GM21360 (cell line): Measurements from ENCODE around the gene PRDX6.
"Not testable (repeated sequence)": the region's sequence is repeated elsewhere in the genome, so short reads cannot be mapped to it uniquely, and the experiment has no call there.

ENCODE experiments used
- ATAC-seq: cut with Tn5 transposase; IDR thresholded peaks from one replicate; pipeline ENCODE4 v1.9.1; 2021; ENCODE audit warnings: mild to moderate bottlenecking, moderate library complexity; ENCODE audit not compliant: unreplicated experiment

The PRDX6 gene

GRCh38 chr1:173464185-173464584 lies 12.9 kb upstream of the PRDX6 start:
- not testable (repeated sequence) for ATAC-seq

DNA sequence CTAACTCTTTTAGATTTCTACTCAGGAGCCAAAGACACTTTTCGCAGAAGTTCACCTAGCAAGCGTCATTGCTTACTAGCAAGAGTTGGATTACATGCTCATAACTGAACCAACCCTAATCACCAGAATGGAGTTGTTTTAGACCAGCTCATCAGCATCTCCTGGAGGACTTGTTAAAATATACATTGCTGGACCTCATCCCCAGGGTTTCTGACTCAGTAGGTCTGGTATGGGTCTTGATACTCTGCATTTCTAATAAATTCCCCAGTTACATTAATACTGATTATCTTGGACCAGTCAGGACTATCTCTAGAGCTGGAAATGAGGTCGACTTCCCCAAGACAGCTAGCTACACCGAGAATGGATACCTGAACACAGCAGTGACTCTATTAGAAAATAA lies 9.7 kb upstream of the PRDX6 start:
- ATAC-seq = no peak

- no peak for ATAC-seq
These were observed 7.5 kb upstream of the PRDX6 start for GRCh38 chr1:173469656-173470055.

DNA sequence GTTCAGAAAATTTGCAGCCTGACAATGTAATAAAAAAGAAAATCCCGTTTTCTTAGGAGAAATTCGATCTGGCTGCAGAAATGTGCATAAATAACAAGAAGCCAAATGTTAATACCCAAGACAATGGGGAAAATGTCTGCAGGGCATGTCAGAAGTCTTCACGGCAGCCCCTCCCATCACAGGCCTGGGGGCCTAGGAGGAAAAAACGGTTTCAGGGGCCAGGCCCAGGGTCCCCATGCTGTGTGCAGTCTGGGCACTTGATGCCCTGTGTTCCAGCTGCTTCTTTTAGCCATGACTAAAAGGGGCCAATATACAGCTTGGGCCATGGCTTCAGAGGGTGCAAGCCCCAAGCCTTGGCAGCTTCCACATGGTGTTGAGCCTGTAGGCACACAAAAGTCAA lies 6.5 kb upstream of the PRDX6 start:
- no peak for ATAC-seq

DNA sequence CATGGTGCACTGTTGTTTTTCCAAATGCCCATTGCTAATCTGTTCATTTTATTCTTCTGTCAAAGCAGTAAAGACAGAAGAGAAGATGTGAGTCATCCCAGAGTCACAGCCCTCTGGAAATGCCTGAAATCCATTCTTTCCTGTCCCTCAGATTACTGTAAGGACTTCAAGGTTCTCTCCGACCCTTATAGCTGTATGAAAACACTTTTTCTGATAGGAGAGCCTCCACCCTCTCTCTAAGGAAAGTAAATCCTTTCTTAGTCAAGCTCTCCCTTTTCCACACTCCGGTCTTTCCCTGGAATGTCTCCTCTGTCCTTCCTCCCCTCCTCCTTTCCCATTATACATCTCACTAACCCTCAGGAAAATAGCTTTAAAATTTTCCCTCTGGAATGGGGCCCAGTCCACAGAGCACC lies 3.5 kb upstream of the PRDX6 start:
- ATAC-seq = no peak

DNA sequence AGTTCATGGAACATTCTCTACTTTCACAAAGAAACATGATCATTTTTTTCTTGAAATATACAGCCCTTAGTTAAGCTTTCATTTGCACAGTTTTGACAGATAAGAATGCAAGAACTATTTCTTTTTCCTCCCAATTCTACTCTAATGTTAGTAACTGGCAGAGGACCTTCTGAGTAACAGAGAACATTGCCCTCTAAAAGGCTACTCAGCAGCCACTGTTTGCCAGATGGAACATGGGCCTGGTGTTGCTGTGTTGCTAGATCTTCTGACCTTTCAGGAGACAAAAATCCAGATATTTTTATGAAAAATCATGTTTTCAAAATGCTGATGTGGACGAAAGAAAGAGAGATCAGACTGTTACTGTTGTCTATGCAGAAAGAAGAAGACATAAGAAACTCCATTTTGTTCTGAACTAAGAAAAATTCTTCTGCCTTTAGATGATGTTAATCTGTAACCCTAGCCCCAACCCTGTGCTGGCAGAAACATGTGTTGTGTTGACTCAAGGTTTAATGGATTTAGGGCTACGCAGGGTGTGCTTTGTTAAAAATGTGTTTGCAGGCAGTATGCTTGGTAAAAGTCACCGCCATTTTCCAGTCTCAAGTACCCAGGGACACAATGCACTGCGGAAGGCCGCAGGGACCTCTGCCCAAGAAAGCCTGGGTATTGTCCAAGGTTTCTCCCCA lies 2.9 kb upstream of the PRDX6 start:
- no peak for ATAC-seq

DNA sequence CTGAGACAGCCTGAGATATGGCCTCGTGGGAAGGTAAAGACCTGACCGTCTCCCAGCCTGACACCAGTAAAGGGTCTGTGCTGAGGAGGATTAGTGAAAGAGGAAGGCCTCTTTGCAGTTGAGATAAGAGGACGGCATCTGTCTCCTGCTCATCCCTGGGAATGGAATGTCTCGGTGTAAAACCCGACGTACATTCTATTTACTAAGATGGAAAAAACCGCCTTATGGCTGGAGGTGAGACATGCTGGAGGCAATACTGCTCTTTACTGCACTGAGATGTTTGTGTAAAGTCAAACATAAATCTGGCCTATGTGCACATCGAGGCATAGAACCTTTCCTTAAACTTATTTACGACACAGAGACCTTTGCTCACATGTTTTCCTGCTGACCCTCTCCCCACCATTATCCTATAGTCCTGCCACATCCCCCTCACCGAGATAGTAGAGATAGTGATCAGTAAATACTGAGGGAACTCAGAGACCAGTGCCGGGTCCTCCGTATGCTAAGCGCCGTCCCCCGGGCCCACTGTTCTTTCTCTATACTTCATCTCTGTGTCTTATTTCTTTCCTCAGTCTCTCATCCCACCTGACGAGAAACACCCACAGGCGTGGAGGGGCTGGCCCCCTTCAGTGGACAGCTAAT lies 2.2 kb upstream of the PRDX6 start:
- not testable (repeated sequence) for ATAC-seq

DNA sequence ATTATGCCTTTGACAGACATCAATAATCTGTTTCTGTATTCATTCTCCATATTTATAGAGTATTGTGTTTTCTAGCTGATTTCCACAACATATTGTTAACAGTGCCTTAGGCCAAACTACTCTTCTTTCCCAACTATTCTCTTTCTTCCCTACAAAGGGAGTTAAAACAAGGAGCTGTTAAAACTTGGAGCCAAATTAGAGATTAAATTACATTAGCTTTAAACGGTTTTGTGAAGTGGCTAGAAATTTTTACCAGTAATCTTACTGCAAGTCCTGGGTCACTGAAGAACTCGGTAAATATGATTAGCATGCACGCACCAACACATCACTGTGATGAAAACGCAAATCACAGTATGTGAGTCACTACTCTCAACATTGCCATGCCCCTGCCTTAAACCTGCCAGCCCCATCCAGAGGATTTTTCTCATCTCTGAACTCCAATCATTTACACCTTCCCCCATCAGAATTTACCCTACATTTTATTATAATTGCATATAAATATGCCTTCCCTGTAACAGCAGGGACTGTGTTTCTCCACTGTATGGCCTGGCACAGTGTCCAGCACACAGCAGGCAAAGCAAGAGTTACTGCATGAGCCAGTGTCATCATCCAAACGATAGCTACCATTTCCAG lies 1.5 kb upstream of the PRDX6 start:
- no peak for ATAC-seq

- ATAC-seq = no peak
These were observed 904 bp upstream of the PRDX6 start for GRCh38 chr1:173476197-173476664.

DNA sequence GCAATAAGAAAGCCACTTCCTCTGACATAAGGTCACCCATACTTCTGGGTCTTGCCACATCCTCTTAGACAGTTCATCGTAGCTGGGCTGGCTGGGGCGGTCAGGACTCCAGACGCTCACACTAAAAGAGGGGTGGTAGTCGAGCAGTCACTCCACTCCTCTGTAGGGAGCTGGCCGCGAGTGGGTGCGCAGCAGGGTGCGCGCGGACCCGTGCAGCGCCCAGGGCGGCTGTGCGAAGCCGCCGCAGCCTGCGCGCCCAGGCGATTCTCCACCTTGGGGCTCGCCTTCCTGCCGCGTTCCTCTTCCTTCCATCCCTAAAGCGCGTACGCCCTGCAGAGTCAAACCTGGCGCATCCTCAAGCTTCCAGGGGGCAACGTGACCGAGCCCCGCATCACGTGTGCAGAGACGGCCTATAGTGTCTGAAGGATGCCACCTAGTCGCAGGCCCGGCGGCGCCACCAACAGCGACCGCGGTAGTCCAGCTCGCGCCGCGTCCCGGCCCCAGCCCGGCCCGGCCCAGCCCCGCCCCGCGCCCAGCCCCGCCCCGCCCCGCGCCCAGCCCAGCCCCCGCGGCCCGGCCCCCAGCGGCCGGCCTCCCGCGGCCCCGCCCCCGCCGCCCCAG lies 360 bp upstream of the PRDX6 start:
- ATAC-seq = peak; percentile 96

DNA sequence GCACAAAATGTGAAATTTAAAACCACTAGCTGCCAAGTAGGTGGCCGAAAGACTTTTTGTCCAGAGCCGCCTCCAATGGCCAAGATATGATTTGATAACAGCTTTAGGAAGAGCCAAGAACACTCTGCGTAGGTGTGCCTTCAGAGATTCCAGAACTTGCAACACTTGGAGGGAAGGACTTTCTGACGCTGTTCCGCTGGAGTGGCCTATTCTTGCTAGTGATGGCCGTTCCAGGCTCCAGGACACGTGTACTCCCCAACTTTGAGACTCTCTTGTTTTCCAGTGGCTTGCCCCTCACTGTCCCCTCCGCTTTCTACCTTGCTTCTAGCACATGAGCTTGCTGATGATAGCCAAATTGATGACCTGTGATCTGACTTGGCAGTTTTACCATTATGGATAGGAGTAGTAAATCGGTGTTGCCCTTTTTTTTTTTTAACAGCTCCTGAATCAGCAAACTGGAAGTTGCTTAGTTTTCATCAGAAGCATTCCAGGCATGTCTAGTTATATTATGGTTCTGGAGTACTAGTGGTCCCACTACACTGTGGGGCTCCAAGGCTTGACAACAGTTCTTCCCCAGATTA lies 1.0 kb downstream of the PRDX6 start:
- ATAC-seq = no peak

DNA sequence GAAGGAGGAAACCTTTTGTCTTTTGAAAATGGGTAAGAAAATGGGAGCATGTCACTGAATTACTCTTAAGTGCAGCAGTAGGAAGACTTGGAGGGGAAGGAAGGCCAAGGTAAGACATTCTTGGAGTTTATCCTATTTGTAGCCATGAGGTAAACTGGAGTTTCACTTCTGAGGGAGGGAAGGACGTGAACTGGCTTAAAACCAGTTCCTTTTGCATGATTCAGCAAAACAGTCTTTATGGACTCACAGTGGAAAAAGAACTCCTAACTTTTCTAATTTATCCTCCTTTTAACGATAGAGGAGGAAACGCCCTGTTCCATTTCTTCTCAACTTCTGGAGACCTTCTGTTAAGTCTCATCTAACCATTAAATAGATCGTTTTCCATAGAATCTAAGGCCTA lies 2.5 kb downstream of the PRDX6 start:
- no peak for ATAC-seq

GRCh38 chr1:173481195-173481772 lies 4.1 kb downstream of the PRDX6 start:
- no peak for ATAC-seq

- no peak for ATAC-seq
These were observed 5.5 kb downstream of the PRDX6 start for GRCh38 chr1:173482683-173483082.

GRCh38 chr1:173484276-173484675 lies 7.1 kb downstream of the PRDX6 start:
- no peak for ATAC-seq

GRCh38 chr1:173485401-173485800 lies 8.3 kb downstream of the PRDX6 start:
- ATAC-seq = no peak

DNA sequence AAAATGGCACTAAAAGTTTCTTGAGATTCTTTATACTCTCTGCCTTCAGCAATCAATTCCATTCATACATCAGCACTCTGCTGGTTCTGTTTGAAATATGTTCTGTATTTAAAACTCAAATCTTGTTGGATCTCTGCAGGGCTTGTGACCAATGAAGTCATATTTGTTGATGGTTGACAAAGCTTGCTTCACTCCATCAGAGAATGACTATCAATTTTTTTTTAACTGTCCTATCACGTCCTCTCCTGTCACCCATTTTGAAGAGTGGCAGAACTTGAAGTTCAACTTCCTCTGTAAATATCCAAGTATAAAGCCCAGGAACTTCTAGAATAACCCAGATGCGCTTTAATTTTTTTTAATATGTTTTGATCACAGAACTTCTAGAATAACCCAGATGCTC lies 10.9 kb downstream of the PRDX6 start:
- no peak for ATAC-seq

GRCh38 chr1:173489149-173489600 lies 12.0 kb downstream of the PRDX6 start:
- ATAC-seq = no peak

GRCh38 chr1:173489929-173490328 lies 12.8 kb downstream of the PRDX6 start:
- ATAC-seq = no peak

- ATAC-seq = no peak
These were observed 14.4 kb downstream of the PRDX6 start for GRCh38 chr1:173491508-173491907.

DNA sequence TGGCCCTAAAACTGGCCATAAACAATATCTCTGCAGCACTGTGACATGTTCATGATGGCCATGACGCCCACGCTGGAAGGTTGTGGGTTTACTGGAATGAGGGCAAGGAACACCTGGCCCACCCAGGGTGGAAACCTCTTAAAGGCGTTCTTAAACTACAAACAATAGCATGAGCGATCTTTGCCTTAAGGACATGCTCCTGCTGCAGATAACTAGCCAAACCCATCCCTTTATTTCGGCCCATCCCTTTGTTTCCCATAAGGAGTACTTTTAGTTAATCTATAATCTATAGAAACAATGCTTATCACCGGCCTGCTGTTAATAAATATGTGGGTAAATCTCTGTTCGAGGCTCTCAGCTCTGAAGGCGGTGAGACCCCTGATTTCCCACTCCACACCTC lies 16.0 kb downstream of the PRDX6 start:
- not testable (repeated sequence) for ATAC-seq
